ENCODE data around the gene SERPINA5. TPM values are rescaled to one million over a fixed set of nuclear protein-coding genes. Genes with fewer than 3 reads are reported as not detected.
A peak's percentile ranks its signal among the peaks of the same experiment; 100 is the strongest.

SERPINA5 gene
- polyA plus RNA-seq, 1 donor from 2014 or later, result not detected

DNA sequence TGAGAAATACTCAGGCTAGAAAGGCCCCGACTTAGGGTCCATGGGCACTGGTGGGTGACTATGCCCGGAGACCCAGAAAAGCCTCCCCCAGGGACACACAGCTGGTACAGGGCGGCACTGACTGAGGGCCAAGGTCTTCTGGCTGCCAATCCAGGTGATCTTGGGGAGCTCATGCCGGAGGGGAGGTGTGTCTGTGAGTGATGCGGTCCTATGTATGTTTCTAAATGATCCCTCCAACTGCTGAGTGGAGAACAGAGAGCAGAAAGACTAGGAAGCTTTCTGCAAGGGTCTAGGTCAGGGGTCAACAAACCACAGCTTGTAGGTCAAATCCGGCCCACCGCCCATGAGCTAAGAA is 19.6 kb upstream of the SERPINA5 start:
- Mint-ChIP-seq H3K4me1 (peaks cover 0 to 2% (median 0%) of the 10 kb centered on the region in 3 donors), H3K36me3 (no peaks in the 10 kb centered on the region), H3K9me3 (peaks cover 0 to 9% (median 3%) of the 10 kb centered on the region in 3 donors), H3K27me3 (peaks cover 3% of the 10 kb centered on the region), H3K27ac (no peak overlapping the region), H3K4me3 (no peak overlapping the region)

DNA sequence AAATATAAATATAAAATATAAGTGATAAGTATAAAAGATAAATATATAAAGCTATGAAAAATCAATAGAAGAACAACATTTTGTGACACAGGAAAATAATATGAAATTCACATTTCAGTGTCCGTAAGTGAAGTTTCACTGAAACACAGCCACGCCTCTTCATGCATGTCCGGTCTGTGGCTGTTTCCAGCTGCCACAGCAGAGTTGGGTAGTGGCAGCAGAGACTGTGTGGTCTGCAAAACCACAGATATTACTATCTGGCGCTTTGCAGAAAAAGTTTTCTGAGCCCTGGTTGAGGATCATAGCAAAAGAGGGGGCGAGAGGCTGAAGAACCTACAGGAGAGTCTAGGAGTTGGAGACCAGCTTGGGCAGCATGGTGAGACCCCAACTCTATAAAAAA is 19.2 kb upstream of the SERPINA5 start:
- Mint-ChIP-seq H3K9me3 (peaks cover 0 to 9% (median 3%) of the 10 kb centered on the region in 3 donors), H3K4me1 (peaks cover 0 to 2% (median 0%) of the 10 kb centered on the region in 3 donors), H3K36me3 (no peaks in the 10 kb centered on the region), H3K4me3 (no peak overlapping the region), H3K27ac (no peak overlapping the region), H3K27me3 (peaks cover 3% of the 10 kb centered on the region)

DNA sequence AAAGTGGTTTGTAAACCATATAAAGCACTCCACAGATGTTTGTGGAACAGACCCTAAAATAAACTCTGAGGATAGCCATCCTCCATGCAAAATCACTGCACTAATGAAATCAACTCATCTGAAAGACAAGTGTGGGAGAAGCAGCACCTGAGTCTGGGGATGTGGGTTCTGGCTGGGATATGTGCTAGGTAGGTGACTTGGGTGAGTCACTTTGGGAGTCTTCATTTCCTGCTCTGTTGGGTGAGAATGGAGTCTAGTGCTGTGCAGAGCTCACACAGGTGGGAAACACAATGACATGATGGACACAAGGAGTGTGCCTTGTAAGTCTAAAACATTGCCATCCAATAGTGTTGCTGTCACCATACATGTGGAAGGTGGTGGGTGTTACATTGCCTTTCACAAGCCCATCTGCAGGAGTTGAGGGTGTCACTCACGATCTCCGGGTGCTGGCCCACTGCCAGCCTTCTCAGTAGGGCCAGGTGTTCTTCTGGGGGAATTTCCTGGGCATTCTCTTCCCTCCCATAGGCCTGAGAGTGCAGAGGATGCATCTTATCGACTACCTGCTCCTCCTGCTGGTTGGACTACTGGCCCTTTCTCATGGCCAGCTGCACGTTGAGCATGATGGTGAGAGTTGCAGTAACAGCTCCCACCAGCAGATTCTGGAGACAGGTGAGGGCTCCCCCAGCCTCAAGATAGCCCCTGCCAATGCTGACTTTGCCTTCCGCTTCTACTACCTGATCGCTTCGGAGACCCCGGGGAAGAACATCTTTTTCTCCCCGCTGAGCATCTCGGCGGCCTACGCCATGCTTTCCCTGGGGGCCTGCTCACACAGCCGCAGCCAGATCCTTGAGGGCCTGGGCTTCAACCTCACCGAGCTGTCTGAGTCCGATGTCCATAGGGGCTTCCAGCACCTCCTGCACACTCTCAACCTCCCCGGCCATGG is 18.0 kb upstream of the SERPINA5 start:
- H3K27me3 Mint-ChIP-seq, result peaks cover 4% of the 10 kb centered on the region
- no peaks in the 10 kb centered on the region for H3K36me3 Mint-ChIP-seq
- H3K9me3 Mint-ChIP-seq, result peaks cover 0 to 3% (median 0%) of the 10 kb centered on the region in 3 donors
- no peak overlapping the region for H3K27ac Mint-ChIP-seq
- H3K4me3 Mint-ChIP-seq, result no peak overlapping the region
- H3K4me1 Mint-ChIP-seq, result peaks cover 0 to 2% (median 0%) of the 10 kb centered on the region in 3 donors

DNA sequence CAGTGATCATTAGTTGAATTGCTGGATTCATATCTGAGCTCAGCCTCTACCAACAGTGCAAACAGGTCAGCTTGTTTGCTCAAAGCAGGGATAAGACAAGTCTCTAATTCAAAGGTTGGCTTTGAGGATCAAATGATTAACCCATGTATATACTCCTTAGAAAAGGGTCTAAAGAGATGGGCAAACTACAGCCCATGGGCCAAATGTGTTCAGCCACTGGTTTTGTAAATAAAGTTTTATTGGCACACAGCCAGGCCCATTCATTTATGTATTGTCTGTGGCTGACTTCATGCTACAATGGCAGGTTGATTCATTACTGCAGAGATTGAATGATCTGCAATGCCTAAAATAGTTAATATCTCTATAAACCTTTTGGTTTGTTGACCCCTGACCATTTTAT is 16.8 kb upstream of the SERPINA5 start:
- Mint-ChIP-seq H3K9me3 (peaks cover 0 to 3% (median 0%) of the 10 kb centered on the region in 3 donors), H3K4me3 (no peak overlapping the region), H3K27ac (no peak overlapping the region), H3K27me3 (peaks cover 1% of the 10 kb centered on the region), H3K4me1 (peaks cover 0 to 2% (median 0%) of the 10 kb centered on the region in 3 donors), H3K36me3 (no peaks in the 10 kb centered on the region)

DNA sequence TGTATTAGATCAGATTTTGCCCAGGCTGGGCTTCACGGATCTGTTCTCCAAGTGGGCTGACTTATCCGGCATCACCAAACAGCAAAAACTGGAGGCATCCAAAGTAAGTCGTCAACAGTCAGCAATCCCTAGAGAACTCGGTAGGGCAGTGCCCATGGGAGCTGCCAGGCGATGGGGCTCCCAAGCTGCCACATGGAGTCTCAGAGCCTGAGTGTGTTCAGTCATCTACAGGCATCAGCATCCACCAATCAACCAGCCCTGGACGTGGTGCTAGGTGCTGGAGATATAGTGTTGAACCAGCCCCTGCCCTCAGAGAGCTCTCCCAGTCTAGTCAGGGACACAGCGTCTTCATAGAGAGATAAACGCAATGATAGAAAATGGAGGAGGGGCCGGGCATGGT is 13.0 kb upstream of the SERPINA5 start:
- Mint-ChIP-seq H3K4me3 (no peak overlapping the region), H3K9me3 (peaks cover 0 to 3% (median 0%) of the 10 kb centered on the region in 3 donors), H3K27me3 (peaks cover 1% of the 10 kb centered on the region), H3K4me1 (peaks cover 0 to 2% (median 0%) of the 10 kb centered on the region in 3 donors), H3K36me3 (no peaks in the 10 kb centered on the region), H3K27ac (no peak overlapping the region)

DNA sequence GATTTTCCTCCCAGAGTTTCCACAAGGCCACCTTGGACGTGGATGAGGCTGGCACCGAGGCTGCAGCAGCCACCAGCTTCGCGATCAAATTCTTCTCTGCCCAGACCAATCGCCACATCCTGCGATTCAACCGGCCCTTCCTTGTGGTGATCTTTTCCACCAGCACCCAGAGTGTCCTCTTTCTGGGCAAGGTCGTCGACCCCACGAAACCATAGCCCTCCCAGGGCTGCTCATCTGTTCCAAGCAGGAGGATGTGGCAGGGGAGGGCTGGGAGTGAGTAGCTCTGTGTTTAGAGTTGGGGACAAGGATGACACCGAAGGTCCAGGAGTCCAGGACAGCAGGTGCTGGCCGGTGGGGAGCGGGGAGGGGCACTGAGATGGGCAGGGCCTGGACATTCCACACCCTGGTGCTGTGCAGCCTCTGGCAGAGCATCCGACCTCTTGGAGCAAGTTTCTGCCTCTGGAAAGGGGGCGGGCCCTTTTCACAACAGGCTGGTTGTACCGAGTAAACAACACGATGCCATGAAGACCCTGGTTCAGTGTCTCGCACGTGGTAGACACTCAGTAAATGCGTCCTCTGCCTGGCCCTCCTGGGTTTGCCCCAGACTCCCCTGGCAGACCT is 11.7 kb upstream of the SERPINA5 start:
- no peaks in the 10 kb centered on the region for H3K4me1 Mint-ChIP-seq
- no peak overlapping the region for H3K27ac Mint-ChIP-seq
- peaks cover 0 to 3% (median 0%) of the 10 kb centered on the region in 3 donors for H3K9me3 Mint-ChIP-seq
- H3K4me3 Mint-ChIP-seq, result no peak overlapping the region
- H3K27me3 Mint-ChIP-seq, result peaks cover 1% of the 10 kb centered on the region
- H3K36me3 Mint-ChIP-seq, result no peaks in the 10 kb centered on the region

DNA sequence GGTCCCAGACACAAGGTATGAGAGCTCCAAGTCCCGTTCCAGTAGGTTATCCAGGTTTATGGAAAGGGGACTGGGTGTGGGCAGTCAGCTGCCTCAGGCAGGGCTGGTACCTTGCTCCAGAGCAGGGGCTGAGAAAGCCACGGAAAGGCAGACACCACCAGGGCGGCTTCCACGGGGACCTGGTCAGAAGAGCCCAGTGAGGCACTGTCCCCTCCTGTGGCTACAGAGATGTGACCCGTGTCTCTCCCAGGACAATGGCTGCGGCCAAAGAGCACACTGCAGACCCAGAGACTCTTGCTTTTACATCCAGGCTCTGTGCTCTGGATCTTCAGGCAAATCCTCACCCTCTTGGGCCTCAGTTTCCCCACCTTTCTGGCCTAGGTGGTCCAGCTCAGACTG is 11.2 kb upstream of the SERPINA5 start:
- no peak overlapping the region for H3K27ac Mint-ChIP-seq
- no peaks in the 10 kb centered on the region for H3K36me3 Mint-ChIP-seq
- no peaks in the 10 kb centered on the region for H3K4me1 Mint-ChIP-seq
- H3K9me3 Mint-ChIP-seq, result peaks cover 0 to 3% (median 0%) of the 10 kb centered on the region in 3 donors
- H3K27me3 Mint-ChIP-seq, result peaks cover 1% of the 10 kb centered on the region
- no peak overlapping the region for H3K4me3 Mint-ChIP-seq

DNA sequence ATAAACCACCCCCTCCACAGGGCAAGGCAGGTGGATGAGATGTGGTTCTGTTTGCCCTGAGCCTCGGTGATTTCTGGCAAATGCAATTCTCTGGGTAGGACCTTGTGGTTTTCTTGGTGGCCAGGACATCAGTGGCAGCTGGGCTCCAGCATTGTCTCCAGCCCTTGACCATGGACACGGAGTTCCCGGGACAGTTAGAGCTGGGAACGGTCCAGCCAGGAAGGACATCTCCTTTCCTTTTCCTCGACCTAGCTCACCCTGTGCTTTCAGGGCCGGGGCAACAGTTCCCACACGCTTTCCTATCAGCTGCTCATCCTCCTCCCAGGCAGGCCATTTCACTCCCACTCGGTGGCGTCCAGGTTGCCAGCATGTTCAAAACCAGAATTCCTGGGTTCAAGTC is 10.8 kb upstream of the SERPINA5 start:
- Mint-ChIP-seq H3K36me3 (no peaks in the 10 kb centered on the region), H3K27me3 (peaks cover 1% of the 10 kb centered on the region), H3K4me3 (no peak overlapping the region), H3K27ac (no peak overlapping the region), H3K9me3 (peaks cover 0 to 3% (median 0%) of the 10 kb centered on the region in 3 donors), H3K4me1 (no peaks in the 10 kb centered on the region)

DNA sequence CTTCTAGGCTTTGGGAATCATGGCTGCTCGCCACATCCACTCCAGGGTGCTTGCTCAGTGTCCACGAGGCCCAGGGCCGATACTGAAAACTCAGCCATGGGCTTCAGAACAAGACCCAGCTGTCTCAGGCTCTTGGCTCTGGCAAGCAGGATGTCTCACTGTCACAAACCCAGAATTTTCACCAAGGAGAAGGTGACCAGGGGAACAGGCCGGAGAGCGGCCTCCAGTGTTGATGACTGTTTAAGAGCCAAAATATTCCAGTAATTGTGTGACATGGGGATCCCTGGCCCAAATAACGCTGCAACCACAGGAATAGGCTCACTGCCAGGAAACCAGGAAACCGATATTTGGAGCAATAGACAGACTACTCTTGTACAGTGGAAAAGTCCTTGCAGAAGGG is 9.8 kb upstream of the SERPINA5 start:
- Mint-ChIP-seq H3K27ac (no peak overlapping the region), H3K4me3 (no peak overlapping the region), H3K9me3 (peaks cover 0 to 1% (median 0%) of the 10 kb centered on the region in 3 donors)

DNA sequence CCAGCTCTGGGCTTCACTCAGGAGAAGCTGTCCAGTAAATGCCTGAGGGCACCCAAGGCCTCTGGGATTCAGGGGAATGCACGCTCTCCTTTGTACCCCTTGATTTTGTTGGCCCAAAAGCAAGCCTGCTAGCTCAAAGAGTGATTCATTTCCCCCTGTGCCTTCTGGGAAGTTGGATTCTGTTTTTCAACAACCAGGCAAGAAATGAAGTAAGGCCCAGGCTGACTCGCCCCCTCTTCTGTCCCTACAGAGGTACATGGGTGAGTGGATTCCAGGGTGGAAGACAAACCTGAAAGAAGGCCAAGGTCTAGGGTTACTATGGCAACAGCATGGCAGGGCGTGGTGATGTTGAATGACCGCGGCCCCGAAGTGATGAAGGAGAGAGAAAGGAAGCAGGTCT is 9.3 kb upstream of the SERPINA5 start:
- H3K27me3 Mint-ChIP-seq, result peaks cover 1% of the 10 kb centered on the region
- no peaks in the 10 kb centered on the region for H3K36me3 Mint-ChIP-seq
- peak overlapping the region in 1 of 3 donors; percentile 43 for H3K27ac Mint-ChIP-seq
- H3K4me3 Mint-ChIP-seq, result no peak overlapping the region
- no peaks in the 10 kb centered on the region for H3K9me3 Mint-ChIP-seq
- no peaks in the 10 kb centered on the region for H3K4me1 Mint-ChIP-seq

More for the DNA sequence above, 9.8 kb upstream of the SERPINA5 start:
- H3K4me1 Mint-ChIP-seq, result no peaks in the 10 kb centered on the region
- H3K36me3 Mint-ChIP-seq, result no peaks in the 10 kb centered on the region
- peaks cover 1% of the 10 kb centered on the region for H3K27me3 Mint-ChIP-seq

DNA sequence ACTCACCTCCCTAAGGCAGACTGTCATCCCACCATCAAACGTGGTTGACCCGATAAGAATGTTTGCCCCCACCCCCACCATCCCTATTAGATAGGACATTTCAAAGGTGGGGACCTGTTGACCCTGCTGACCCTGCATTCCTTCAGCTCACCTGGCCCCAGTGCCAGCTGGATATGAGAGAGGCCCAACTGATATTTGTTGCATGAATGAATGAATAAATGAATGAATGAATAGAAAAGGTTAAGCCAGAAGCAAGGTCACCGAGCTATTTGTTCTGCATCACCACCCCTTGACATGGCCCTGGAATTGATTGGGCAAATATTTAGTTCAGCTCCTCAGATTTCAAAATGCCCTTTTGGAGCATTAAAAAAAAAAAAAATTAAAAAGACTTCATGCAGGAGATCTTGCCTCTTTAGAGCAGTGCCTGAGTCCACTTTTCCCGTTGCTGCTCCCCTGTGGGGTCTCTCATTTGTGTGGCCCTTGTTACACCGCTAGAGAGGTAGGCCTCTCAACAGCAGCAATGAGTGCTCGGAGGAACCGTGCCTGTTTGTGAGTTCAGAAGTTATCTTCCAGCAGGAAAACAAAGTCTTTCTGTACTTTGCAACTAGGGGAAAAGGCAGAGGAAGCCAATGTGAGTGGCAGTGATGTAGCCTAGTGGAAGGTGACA is 8.5 kb upstream of the SERPINA5 start:
- Mint-ChIP-seq H3K9me3 (no peaks in the 10 kb centered on the region), H3K27me3 (peaks cover 1% of the 10 kb centered on the region), H3K27ac (no peak overlapping the region), H3K4me3 (no peak overlapping the region), H3K36me3 (no peaks in the 10 kb centered on the region), H3K4me1 (no peaks in the 10 kb centered on the region)

DNA sequence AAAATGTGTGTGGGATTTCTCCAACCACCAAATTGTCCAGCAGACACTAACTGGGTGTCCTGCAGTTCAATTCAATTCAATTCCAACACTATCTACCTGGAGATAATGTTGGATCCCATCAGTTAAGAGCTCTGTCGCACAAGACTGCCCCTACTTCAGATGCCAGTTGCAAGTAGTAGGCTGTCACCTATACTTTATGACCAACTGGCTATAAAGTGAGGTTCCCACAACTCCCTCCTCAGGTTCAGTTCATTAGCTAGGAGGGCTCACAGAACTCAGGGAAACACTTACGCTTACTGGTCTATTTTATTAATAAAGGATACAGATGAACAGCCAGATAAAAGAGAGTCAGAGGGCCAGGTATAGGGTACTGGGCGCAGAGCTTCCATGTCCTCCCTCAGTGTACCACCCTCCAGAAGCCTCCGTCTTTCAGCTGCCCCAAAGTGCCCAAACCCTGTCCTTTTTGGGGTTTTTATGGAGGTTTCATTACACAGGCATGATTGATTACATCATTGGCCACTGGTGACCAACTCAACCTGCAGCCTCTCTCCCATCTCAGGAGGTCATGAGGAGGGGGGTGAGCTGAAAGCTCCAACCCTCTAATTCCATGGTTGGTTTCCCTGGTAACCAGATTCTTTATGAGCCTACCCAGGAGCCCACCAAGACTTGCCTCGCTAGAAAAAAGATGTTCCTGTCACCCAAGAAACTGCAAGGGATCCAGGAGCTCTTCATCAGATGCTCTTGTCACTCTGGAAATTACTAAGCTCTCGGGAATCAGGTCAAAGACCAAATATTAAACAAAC is 7.5 kb upstream of the SERPINA5 start:
- no peaks in the 10 kb centered on the region for H3K36me3 Mint-ChIP-seq
- no peaks in the 10 kb centered on the region for H3K9me3 Mint-ChIP-seq
- no peaks in the 10 kb centered on the region for H3K27me3 Mint-ChIP-seq
- H3K4me3 Mint-ChIP-seq, result no peak overlapping the region
- H3K4me1 Mint-ChIP-seq, result no peaks in the 10 kb centered on the region
- no peak overlapping the region for H3K27ac Mint-ChIP-seq

DNA sequence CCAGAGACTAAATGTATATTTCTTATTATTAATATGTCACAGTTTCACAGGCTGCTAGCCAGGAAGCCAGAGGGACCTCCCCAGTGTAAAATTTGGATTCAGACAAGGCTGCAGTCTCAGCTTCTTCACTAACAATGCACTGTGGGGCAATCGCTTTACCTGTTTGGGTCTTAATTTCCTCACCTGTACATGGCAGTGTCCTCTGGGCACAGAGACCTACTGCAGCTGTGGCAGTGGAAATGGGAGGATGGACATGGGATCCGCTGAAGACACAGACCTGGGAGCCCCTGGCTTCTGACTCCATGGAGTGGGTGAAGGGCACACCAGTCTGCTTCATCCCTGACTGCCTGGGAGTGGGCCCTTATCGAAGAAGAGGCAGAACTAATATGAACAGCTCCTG is 6.9 kb upstream of the SERPINA5 start:
- H3K27ac Mint-ChIP-seq, result no peak overlapping the region
- no peak overlapping the region for H3K4me3 Mint-ChIP-seq
- H3K36me3 Mint-ChIP-seq, result no peaks in the 10 kb centered on the region
- peaks cover under 1% of the 10 kb centered on the region for H3K27me3 Mint-ChIP-seq
- no peaks in the 10 kb centered on the region for H3K4me1 Mint-ChIP-seq
- no peaks in the 10 kb centered on the region for H3K9me3 Mint-ChIP-seq

DNA sequence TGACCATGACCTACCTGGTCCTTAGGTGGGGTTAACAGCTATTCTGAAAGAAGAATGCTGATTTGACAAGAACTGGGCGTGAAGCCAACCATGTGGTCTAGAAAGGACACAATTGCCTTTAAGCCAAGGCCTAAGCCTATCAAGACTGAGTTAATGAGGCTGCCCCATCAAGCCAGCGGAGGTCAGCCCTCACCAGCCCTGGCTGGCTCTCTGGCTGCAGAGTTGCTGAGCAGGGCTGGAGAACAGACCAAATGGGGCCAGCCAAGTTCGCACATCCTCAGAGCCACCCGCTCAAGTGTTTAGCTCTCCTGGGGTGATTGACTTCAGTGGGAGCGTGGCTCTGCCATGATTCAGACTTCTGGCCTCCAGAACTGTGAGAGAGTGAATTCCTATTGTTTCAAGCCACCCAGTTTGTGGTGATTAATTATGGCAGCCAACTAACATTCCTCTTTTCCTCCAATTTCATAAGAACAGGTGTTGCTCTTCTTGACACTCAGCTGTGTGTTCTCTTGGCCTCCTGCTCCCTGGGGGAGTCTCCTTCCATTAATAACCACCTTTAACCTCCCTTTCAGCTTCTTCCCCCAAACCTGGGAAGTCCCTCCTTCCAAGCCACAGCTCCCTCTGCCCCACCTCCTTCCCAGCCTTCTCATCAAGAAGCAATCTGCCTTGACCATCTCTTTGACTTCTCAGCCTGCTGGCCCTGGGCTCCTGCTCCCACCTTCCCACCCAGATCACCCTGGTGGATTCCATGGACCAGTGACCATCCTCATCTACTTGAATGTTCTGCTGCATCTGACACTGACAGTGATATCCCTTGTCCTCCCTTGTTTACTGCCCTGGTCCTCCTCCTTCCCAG is 5.3 kb upstream of the SERPINA5 start:
- H3K27ac Mint-ChIP-seq, result no peak overlapping the region
- no peaks in the 10 kb centered on the region for H3K4me1 Mint-ChIP-seq
- H3K4me3 Mint-ChIP-seq, result no peak overlapping the region
- H3K36me3 Mint-ChIP-seq, result no peaks in the 10 kb centered on the region
- no peaks in the 10 kb centered on the region for H3K9me3 Mint-ChIP-seq
- H3K27me3 Mint-ChIP-seq, result peaks cover 4% of the 10 kb centered on the region

All from IgD-negative memory B cell (primary cell).